ENCODE data around the gene COL11A2. TPM values are rescaled to one million over a fixed set of nuclear protein-coding genes. Genes with fewer than 3 reads are reported as not detected.

The COL11A2 gene
- total and polyA plus RNA-seq, 2 donors (not counting 3 experiments of a cell fraction or from before 2014, with no cell fraction given): 0.65 to 1.3 TPM

DNA sequence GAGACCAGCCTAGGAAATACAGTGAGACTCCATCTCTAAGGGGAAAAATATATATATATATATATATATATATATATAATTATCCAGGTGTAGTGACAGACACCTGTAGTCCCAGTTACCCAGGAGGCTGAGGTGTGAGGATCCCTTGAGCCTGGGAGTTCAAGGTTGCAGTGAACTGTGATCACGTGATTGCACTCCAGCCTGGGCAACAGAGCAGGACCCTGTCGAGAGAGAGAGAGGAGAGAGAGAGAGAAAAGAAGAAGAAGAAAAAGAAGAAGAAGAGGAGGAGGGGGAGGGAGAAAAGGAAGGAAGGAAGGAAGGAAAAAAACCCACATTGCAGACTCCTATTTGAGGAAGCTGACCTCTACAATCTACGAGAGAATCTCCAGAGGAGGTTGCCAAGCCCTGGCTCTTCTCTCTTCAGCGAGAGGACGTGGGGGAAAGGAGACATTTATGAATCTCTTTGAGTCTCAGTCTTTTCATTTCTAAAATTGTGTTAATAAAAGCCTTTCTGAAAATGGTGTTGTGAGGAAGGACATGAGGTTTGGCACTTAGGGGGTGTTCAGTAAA, 49.7 kb downstream of the COL11A2 start:
- H3K79me2 ChIP-seq (ENCODE audit: control insufficient read depth, insufficient read depth, low read length): no peaks in the 10 kb centered on the region
- no peak overlapping the region for H3K4me3 ChIP-seq (replicated peaks in 1 of 3; ENCODE audit: insufficient read depth in 1 of 3, low read depth in 1 of 3, low read length in 3 of 3)
- H3K27ac ChIP-seq (ENCODE audit: insufficient read depth, low read depth, low read length): no peak overlapping the region
- ChIA-PET POLR2A (no interaction called here), CTCF (interaction anchor here (0.7 to 1.1 kb wide), 2 partner anchors 17 to 128 kb away, joined by 3 to 5 read pairs; no protein-coding TSS in a partner anchor)
- H3K36me3 ChIP-seq (ENCODE audit: control insufficient read depth in 2 of 2, extremely low read depth in 1 of 2, insufficient read depth in 2 of 2, low read length in 2 of 2): no peaks in the 10 kb centered on the region
- dilution Hi-C loops (cut with MboI; ENCODE audit: extremely low pct_ligation_motif_present, low sequenced_read_pairs): no loop called here
- H3K4me2 ChIP-seq (ENCODE audit: insufficient read depth, low read length): no peak overlapping the region
- no peak overlapping the region for H3K9ac ChIP-seq (replicated peaks; ENCODE audit: extremely low read depth, insufficient read depth, low read length)
- H4K20me1 ChIP-seq (replicated peaks; ENCODE audit: control insufficient read depth, extremely low read depth, insufficient read depth, low read length): no peaks in the 10 kb centered on the region
- H3K9me3 ChIP-seq (replicated peaks; ENCODE audit: control insufficient read depth, insufficient read depth, low read length): no peaks in the 10 kb centered on the region
- DNase-seq (ENCODE audit: low read depth, low spot score) (no peak), FAIRE-seq (no peak)
- intact Hi-C loops (cut with micrococcal nuclease): no loop called here
- H3K27me3 ChIP-seq (ENCODE audit: control insufficient read depth in 2 of 2, insufficient read depth in 2 of 2, low read length in 2 of 2): peaks cover 12 to 24% of the 10 kb centered on the region in 2 experiments
- H3K9me1 ChIP-seq (replicated peaks; ENCODE audit: control insufficient read depth, extremely low read depth, insufficient read depth, low read length): no peaks in the 10 kb centered on the region
- no peak for TF ChIP-seq JUN (IDR thresholded peaks at IDR 0.05; ENCODE audit: borderline replicate concordance, insufficient read depth, insufficient read length, low read depth)
- TF ChIP-seq GATA2 (IDR thresholded peaks at IDR 0.05; ENCODE audit: insufficient read depth, insufficient read length, low read depth, low read length): no peak
- no peak for TF ChIP-seq POLR2A (IDR thresholded peaks at IDR 0.05; ENCODE audit: low read depth, low read length)
- TF ChIP-seq MYC (IDR thresholded peaks at IDR 0.05; ENCODE audit: low read depth, low read length): no peak
- TF ChIP-seq POLR2AphosphoS5 (IDR thresholded peaks at IDR 0.05; ENCODE audit: insufficient read depth, low read depth, low read length): no peak
- BruUV-seq (replicated peaks): no TSS peak
- no peaks in the 10 kb centered on the region for H3K4me1 ChIP-seq (ENCODE audit: control insufficient read depth, extremely low read depth, insufficient read depth, low read length)
- no peak overlapping the region for H2AFZ ChIP-seq (ENCODE audit: low read depth, low read length)

DNA sequence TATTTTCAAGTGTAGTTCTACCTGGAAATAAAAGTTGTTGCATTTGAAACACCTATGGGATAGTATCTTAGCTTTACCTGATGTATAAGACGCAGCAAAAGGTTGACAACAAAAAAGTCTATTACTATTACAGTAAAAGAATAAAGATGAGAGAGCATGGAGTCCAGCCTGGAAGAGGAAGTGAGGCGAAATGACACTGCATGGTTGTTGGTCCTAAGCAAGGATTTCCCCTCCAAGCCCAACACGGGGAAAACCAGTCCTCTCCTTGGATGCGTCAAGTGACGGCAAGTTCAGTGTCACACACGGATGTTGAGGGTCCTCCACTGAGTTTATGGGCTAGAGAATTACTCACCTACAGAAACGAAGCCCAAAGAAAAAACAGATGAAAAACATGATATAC, 51.7 kb downstream of the COL11A2 start:
- Histone ChIP-seq H2AFZ (ENCODE audit: low read depth, low read length) (no peak overlapping the region), H3K79me2 (ENCODE audit: control insufficient read depth, insufficient read depth, low read length) (no peaks in the 10 kb centered on the region), H3K9ac (replicated peaks; ENCODE audit: extremely low read depth, insufficient read depth, low read length) (no peak overlapping the region), H3K9me3 (replicated peaks; ENCODE audit: control insufficient read depth, insufficient read depth, low read length) (no peaks in the 10 kb centered on the region), H4K20me1 (replicated peaks; ENCODE audit: control insufficient read depth, extremely low read depth, insufficient read depth, low read length) (no peaks in the 10 kb centered on the region), H3K4me1 (ENCODE audit: control insufficient read depth, extremely low read depth, insufficient read depth, low read length) (no peaks in the 10 kb centered on the region), H3K27me3 (ENCODE audit: control insufficient read depth in 2 of 2, insufficient read depth in 2 of 2, low read length in 2 of 2) (peaks cover 8 to 20% of the 10 kb centered on the region in 2 experiments), H3K27ac (ENCODE audit: insufficient read depth, low read depth, low read length) (no peak overlapping the region), H3K9me1 (replicated peaks; ENCODE audit: control insufficient read depth, extremely low read depth, insufficient read depth, low read length) (no peaks in the 10 kb centered on the region), H3K4me2 (ENCODE audit: insufficient read depth, low read length) (no peak overlapping the region), H3K4me3 (replicated peaks in 1 of 3; ENCODE audit: insufficient read depth in 1 of 3, low read depth in 1 of 3, low read length in 3 of 3) (no peak overlapping the region), H3K36me3 (ENCODE audit: control insufficient read depth in 2 of 2, extremely low read depth in 1 of 2, insufficient read depth in 2 of 2, low read length in 2 of 2) (no peaks in the 10 kb centered on the region)
- DNase-seq (ENCODE audit: low read depth, low spot score): no peak
- TF ChIP-seq MYC (IDR thresholded peaks at IDR 0.05; ENCODE audit: low read depth, low read length): no peak
- no peak for TF ChIP-seq GATA2 (IDR thresholded peaks at IDR 0.05; ENCODE audit: insufficient read depth, insufficient read length, low read depth, low read length)
- no peak for TF ChIP-seq POLR2AphosphoS5 (IDR thresholded peaks at IDR 0.05; ENCODE audit: insufficient read depth, low read depth, low read length)
- TF ChIP-seq, protein P1, sequence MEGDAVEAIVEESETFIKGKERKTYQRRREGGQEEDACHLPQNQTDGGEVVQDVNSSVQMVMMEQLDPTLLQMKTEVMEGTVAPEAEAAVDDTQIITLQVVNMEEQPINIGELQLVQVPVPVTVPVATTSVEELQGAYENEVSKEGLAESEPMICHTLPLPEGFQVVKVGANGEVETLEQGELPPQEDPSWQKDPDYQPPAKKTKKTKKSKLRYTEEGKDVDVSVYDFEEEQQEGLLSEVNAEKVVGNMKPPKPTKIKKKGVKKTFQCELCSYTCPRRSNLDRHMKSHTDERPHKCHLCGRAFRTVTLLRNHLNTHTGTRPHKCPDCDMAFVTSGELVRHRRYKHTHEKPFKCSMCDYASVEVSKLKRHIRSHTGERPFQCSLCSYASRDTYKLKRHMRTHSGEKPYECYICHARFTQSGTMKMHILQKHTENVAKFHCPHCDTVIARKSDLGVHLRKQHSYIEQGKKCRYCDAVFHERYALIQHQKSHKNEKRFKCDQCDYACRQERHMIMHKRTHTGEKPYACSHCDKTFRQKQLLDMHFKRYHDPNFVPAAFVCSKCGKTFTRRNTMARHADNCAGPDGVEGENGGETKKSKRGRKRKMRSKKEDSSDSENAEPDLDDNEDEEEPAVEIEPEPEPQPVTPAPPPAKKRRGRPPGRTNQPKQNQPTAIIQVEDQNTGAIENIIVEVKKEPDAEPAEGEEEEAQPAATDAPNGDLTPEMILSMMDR (IDR thresholded peaks at IDR 0.05; ENCODE audit: extremely low read depth in 1 of 2, insufficient read depth in 1 of 2, low read depth in 1 of 2, low read length in 2 of 2): no peak
- TF ChIP-seq, protein P2, sequence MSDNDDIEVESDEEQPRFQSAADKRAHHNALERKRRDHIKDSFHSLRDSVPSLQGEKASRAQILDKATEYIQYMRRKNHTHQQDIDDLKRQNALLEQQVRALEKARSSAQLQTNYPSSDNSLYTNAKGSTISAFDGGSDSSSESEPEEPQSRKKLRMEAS (IDR thresholded peaks at IDR 0.05; ENCODE audit: insufficient read depth, insufficient read length): no peak
- no peak for TF ChIP-seq EZH2 (IDR thresholded peaks at IDR 0.05; ENCODE audit: borderline replicate concordance, low read depth, low read length, severe bottlenecking)
- no peak for TF ChIP-seq JUN (IDR thresholded peaks at IDR 0.05; ENCODE audit: borderline replicate concordance, insufficient read depth, insufficient read length, low read depth)
- no peak for TF ChIP-seq POLR2A (IDR thresholded peaks at IDR 0.05; ENCODE audit: low read depth, low read length)
- no peak for TF ChIP-seq FOS (IDR thresholded peaks at IDR 0.05; ENCODE audit: borderline replicate concordance, insufficient read depth, low read length)
- ChIA-PET POLR2A (no interaction called here), CTCF (interaction anchor here (6.8 kb wide), 1 partner anchor 14 kb away, joined by 55 read pairs; no protein-coding TSS in a partner anchor)
- BruUV-seq (replicated peaks): no TSS peak
- intact Hi-C loops (cut with micrococcal nuclease): no loop called here
- dilution Hi-C loops (cut with MboI; ENCODE audit: extremely low pct_ligation_motif_present, low sequenced_read_pairs): no loop called here
- FAIRE-seq: no peak

All from endothelial cell of umbilical vein (primary cell).